Forelimb muscle (tissue), 1 donor: ENCODE measurements around the gene NINJ2. TPM values are rescaled to one million over a fixed set of nuclear protein-coding genes. Genes with fewer than 3 reads are reported as not detected.
"Not testable (repeated sequence)": the region's sequence is repeated elsewhere in the genome, so short reads cannot be mapped to it uniquely, and the experiment has no call there.

ENCODE experiments used
- DNase-seq: peaks from one replicate; pipeline ENCODE4 v3.0.0-alpha.2; 2013; ENCODE audit warnings: low read depth
- polyA plus RNA-seq: library from polyadenylated mRNA; unstranded; fragments of 120-200 nt; gene quantifications from one replicate; pipeline ENCODE4 v1.2.1, GENCODE V29; 2013; ENCODE audit not compliant: insufficient read length

NINJ2 gene
- polyA plus RNA-seq, 1 donor: 5.5 TPM

DNA sequence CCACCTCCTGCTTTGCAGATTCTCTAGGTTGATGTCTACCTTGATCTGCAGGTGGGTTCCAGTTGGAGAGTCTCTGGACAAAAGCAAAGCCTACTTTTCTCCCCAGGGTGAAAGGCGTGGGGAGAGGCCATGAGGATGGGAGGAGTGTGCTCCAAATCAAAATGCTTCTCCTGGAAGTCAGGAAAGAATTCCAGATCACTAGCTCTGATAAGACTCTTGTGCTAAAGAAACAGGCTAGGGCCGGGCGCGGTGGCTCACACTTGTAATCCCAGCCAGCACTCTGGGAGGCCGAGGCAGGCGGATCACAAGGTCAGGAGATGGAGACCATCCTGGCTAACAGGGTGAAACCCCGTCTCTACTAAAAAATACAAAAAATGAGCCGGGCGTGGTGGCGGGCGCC, 21.9 kb downstream of the NINJ2 start:
- not testable (repeated sequence) for DNase-seq

DNA sequence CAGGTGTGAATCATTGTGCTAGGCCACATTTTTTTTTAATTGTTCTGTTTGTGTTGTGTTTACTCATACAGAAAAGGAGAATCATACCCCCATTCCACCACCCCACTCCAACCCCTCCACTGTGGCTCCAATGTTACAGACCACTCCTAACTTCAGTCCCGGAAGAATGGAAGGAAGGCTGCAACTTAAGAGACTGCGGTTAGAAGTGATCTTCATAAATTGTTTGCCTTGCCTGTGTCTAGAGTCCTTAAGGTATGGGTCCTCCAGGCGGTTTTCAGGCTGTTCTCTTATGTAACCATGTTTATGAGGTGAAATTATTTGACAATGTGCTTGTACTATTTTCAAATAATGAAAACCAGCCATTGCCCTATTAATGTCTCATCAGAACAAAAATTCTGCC, 22.5 kb downstream of the NINJ2 start:
- DNase-seq: no peak

DNA sequence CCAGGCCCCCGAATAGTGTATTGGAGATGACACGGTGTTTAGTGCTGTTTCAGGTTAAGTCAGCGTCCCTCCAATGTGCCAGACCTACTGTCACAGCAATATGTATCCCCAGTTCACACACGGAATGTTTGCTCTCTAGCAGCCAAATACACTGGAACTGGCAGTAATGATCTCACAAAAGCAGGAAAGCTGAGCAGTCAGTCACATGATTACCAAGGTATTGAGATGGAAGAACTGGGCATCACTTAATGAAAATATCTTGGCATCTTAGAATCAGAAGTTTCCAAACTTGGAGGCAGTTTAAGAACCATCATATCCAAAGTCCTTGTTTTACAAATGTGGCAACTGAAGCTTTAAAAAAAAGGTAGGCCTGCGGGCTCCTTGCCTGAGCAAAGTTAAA, 23.3 kb downstream of the NINJ2 start:
- no peak for DNase-seq

DNA sequence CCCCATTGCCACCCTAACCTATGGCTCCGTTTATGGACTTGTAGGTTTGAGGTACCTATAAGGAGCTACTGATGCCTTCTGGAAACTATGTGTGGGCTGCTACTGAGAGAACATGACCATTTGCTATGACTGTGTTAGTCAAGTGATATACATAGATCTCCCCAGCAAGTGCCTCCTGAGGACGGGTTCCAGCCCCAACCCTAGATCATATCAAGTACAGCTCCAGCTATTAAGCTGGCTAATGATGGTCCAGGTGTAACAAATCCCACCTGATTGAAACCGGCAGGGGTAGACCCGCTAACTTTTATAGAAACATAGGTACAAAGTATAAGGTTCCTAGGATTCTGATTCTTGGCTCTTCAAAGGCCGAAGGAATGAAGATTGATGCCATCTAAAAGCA, 23.7 kb downstream of the NINJ2 start:
- no peak for DNase-seq

DNA sequence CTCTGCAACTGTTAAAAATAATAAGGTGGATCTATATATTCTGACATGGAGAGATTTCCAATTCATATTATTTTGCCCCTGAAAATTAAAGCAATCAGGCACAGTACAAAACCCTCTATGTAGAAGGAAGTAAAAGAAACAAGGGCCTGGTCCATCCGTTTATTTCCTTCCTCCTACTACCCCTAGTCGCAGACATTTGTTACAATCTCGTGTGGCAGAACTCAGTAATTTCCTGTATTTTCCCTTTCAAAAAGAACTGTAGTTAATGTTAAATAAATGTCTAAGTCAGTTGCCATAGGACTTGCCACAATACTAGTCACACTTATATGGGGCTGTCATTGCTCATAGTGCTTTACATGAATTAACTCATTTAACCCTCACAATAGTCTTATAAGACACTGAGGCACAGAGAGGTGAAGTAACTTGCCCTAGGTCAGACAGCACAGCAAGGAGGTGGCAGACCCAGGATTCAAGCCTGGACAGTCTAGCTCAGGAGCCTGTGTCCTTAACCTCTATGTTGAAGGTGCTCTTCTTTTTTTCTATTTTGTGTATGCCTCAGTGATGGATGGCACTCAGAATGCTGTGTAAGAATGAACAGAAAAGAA, 24.2 kb downstream of the NINJ2 start:
- DNase-seq: no peak

DNA sequence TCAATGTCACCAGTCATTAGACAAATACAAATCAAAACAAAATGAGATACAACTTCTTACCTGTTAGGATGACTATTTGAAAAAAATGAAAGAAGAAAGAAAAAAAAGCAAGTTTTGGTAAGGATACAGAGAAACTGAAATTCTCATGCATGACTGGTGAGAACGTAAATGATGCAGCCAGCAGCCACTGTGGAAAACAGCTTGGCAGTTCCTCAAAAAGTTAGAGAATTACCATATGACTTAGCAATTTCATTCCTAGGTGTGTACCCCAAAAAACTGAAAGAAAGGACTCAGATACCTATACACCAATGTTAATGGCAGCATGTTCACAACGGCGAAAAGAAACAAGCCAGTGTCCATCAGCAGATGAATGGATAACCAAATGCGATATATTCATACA, 26.6 kb downstream of the NINJ2 start:
- no peak for DNase-seq

DNA sequence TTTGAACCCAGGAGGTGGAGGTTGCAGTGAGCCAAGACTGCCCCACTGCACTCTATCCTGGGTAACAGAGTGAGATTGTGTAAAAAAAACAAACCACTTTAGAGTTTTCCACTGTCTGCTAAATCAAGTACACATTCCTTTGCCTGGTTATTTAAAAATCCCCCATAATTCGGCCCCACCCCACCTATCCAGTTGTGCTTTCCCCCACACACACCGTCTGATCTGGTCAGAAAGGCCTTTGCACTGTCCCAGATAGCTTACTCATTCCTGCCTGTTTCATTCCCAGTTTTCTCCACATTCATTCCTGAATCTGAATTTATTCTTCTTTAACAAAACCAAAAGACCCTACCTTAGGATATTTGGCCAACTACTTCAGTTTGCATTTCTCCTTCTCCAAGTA, 29.5 kb downstream of the NINJ2 start:
- no peak for DNase-seq

DNA sequence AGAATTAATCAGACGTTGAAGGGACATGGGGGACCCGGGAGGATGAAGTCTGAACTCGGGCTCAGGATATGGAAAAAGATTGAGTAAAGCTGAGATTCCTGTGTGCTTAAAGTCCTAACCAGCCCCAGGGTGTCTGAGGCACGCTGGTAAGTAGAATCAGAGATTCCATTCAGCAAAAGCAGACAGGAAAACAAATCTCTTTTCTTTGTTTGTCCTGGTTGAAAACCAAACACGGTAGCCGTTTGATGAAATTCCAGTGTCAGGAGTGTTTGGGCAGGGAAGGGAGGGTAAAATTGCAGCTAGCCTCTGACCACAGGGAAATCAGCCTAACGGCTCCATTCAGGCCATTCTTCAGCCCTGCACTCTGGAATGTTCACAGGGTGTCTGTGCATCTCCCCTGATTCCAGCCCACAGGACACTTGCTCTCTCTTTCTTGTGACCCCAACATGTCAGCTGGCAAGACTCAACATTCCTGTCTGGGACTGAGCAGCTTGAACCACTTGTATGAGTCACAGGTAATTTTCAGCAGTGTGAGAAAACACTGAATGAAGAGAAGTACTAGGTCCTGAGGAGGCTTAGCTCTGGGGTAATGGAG, 31.0 kb downstream of the NINJ2 start:
- DNase-seq: no peak

DNA sequence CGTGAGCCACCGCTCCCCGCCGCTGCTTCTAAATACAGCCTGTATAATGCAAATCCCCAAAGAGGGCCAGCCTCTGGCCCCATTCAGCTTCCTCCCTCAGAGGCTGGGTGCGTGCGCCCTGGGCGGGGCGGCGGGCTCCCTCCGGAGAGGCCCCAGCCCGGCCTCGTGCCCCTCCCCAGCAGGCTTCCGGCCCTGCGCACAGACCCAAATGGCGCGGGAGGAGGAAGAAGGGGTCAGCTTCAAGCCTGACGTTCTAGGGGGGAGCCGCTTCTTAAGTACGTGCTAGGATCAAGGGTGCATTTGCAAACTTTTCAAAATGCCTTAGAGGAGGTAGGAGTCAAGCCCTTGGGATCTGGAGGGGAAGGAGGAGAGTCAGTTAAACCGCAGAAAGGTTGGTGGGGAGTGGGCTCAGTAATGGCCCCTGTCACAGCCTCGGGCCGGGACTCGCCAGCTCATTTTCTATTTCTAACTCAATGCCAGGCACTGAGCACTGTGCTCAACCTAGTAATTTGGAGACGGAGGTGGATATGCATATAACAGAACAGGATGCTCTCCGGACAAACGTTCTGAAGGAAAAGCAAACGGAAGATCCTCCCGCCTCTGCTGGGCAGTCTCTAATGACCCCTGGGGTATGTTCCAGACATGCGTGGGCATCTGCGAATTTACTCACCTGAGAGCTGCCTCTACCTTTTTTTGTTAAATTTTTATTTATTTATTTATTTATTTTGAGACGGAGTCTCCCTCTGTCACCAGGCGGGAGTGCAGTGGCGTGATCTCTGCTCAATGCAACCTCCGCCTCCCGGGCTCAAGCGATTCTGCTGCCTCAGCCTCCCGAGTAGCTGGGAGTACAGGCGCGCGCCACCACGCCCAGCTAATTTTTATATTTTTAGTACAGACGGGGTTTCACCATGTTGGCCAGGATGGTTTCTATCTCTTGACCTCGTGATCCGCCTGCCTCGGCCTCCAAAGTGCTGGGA, 32.3 kb downstream of the NINJ2 start:
- DNase-seq: no peak

DNA sequence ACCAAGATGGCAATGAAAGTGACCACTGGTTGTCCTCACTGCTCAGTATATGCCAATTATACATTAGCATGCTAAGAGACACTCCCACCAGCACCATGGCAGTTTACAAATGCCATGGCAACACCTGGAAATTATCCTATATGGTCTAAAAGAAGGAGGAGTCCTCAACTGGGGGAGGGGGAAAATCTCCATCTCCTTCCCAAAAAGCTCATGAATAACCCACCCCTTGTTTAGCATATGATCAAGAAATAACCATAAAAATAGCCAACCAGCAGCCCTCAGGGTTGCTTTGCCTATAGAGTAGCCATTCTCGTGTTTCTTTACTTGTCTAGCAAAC, 34.5 kb downstream of the NINJ2 start:
- DNase-seq: not testable (repeated sequence)

DNA sequence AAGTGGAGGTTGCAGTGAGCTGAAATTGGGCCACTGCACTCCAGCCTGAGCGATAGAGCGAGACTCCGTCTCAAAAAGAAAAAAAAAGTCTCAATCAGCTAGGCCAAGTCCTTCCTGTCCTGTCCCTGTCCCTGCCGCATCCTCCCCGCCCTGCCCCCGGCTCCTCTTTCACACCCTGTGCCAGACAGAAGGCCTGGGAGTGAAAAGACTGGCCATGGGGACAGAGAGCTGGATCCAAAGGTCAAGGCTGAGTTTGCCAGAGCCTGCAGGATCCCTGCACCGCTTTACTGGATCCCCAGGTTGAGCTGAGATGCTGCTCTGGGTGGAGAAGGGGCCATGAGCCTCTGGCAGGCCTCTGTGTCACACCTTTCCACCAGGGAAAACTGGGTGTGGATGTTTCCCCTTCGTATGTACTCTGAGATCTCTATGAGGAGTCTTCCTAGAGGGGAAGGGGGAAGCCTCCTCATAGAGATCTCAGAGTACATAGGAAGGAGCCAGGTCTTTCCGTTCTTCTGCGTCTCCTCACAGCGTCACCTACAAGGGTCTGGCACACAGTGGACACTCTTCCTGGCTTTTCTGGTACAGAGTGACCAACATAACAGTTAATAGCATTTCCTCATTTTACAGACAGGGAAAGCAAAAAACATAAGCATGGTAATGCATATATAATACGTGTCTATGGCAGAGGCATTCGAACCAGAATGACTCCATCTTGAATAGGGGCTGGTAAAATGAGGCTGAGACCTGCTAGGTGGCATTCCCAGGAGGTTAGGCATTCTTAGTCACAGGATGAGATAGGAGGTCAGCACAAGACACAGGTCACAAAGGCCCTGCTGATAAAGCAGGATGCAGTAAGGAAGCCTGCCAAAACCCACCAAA, 35.1 kb downstream of the NINJ2 start:
- no peak for DNase-seq

DNA sequence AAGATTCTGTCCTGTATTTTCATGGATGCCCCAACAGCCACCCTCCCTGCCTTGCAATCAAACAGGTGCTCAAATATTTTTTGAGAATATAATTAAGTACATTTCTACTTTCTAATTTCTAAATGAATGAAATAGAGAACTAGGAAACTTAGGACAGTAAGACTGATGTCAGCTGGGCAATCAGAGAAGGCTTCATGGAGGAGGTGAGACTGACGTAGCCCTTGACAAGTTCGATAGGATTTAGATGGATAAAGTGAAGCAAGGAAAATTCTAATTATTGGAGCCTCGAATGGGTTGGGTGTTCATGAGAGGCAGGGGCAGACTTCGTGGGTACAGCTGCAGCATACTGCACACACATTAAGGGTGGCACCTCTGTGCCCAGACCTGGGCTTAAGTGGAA, 36.0 kb downstream of the NINJ2 start:
- no peak for DNase-seq

DNA sequence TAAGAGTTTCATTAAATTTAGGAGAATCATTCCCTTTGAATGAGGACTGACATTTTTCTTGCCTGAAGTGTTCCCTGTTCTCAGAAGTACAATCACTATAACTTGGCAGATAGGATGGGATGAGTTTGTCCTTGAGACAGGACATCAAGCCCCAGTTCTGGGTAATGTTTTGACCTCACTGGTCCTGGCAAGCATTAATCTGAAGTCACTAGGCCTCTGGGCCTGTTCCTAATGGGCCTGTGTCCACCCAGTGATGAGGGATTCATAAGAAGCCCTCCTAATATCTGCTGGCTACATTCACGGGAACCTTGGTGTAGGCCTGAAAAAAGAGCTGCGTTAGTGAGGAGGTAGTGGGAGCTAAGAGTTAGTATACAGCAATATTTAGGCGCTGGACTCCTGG, 37.2 kb downstream of the NINJ2 start:
- DNase-seq: no peak

DNA sequence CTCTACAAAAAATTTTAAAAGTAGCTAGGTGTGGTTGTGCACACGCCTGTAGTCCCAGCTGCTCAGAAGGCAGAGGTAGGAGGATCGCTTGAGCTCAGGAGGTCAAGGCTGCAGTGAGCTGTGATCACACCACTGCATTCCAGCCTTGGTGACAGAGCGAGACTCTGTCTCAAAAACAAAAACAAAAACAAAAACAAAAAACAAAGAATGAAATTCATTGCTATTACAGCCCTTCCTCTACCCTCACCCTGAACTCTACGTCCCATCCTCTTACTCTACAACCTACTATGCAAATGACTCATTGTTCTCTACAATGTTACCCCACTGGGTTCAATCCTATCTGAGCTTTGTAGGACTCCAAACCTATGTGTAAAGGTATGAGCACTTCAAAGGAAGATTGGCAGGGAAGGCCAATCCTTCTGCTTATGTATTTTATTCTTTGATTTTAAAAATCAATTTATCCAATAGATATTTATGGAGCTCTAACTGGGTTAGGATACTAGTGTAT, 39.3 kb downstream of the NINJ2 start:
- no peak for DNase-seq

DNA sequence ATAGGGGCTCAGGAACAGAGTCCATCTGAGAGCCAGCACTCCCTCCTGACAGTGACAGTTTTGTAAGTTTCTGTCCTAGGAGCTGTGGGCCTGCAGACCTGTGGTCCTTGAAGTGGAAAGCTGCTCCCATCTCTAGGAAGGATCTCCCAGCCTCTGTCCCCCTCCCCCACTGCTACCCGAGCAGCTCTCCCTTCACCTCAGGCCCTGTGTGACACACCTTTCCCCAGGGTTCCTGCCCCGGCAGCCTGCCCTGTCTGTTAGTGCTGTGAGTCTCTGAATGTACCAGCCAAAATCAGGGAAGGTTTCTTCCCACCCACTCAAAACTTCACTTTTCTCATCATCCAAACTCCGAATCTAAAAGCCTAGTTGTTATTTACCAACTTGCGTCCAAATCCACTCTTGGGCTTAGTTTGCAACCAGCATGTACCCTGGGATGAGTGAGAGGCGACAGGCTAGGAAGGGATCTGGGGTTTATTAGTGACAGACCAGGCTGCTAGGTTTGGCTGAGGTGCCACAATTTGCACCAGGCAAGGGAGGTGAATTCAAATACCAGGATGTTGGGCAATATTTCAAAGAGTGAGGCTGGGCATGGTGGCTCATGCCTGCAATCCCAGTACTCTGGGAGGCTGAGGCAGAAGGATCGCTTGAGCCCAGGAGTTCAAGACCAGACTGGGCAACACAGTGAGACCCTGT, 39.9 kb downstream of the NINJ2 start:
- DNase-seq: no peak

DNA sequence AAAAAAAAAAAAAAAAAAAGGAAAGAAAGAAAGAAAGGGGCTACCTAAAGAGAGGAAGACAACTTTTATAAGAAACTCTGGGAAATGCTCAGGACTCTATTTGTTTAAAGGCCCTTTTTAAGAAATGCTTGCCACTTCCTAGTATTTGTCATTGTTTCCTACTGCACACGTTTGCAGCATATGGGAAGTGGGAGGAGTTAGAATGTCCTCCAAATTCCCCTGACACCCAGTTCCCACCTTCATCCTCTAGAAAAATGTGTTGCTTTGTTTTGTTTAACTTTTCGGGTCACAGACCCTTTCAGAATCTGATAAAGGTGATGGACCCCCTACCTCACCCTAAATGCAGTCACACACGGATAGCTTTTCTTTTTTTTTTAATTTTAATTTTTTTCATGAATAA, 40.8 kb downstream of the NINJ2 start:
- no peak for DNase-seq

DNA sequence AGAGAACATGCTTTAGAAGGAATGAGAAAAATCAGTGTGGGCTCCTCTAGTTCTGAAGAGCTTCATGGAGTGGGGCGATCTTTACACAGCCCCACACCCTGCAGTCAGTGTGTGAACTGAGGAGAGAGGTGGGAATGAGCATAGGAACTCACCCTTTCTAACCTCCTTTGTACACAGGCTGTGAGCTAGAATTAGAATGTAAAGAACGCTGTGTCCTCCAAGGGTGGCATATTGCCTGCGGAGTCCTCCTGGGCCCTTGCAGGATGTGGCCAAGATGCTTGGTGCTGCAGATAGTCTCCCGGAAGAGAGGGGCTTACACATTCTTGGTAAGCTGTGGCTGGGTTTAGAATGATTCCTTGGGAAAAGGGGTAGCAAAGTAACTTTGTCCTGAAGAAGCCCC, 43.9 kb downstream of the NINJ2 start:
- DNase-seq: no peak

DNA sequence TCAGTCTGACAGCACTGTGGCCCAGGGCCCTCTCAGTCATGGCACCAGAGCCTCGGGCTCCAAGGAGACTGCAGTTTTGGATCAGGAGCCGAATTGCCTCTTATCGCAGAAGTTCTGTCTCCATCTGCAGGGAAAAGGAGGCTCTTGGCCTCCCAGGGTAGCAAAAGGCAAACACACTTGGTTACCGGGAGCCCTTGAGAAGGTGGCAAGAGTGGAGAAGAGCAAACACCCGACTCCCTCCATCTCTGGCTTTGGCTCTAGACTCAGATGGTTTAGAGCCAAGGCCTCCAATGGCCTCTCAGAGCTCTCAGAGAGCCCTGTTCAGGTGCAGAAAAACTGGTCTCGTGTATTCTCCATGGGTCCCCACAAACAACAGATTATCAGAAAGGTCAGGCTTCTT, 44.6 kb downstream of the NINJ2 start:
- no peak for DNase-seq

DNA sequence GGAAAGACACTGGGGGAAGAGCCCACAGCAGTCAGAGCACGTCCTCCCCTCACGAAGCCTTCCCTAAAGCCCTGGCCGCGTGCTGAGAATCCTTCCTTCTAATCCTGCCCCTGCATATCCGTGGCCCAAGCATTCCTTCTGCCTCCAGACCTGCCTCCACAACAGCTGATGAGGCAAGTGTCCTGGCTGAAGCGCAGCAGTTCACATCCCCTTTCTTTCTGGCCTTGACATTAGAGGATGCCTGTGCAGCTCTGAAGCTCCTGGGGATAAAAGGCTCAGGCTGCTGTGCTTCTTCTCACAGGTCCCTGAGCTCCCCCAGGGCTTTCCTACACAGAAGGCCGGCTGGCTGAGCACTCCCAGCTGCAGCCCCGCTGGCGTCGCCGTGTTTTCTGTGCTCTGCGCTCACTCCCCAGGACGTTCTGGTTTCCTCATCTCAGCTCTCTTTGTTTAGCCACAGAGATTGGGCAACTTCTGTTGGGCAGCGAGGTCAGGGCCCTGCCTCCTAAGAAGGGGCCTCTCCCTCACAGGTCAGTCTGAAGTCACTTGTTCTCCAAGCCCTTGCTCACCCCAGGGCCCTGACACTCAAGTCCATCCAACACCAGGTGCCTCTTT, 45.8 kb downstream of the NINJ2 start:
- no peak for DNase-seq

DNA sequence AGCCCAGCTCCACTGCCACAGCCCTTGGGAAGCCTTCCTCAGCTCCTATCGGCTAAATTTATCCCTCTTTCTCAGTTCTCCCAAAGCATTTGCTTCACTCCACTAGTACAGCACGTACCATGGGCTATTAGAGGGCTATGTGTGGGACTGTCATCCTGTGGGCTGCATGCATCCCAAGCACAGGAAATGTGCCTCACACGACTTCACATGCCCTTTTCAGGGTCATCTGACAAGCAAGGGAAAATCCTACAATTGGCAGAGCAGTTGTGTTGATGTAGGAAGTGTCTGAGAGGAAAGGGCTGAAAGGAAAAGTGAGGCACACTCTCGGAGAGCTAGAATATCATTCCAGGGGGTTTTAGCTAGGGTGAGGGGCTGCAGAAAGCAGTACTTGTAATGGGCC, 47.6 kb downstream of the NINJ2 start:
- no peak for DNase-seq
